ENCODE data around the gene B3GNT9. TPM values are rescaled to one million over a fixed set of nuclear protein-coding genes. Genes with fewer than 3 reads are reported as not detected.
A peak's percentile ranks its signal among the peaks of the same experiment; 100 is the strongest.

Gene B3GNT9
- polyA plus RNA-seq, 1 experiment: 18.6 TPM

DNA sequence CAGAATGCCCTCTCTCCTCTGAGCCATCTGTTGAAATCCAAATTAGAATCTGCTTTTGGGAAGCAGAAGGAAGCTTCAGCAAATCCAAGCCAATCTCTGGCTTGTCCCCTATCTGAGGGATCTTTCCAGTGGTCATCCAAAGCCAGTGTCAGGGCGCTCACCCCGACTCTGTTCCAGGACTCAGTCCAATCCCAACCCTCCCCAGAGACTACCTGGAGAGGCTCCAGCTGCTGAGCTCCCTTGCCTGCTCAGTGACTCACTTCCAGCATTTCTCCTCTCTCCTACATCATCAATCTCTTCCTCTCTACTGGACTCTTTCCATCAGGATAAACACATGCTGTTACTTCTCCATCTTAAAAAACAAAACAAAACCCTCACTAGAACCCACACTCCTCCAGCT lies 30.5 kb upstream of the B3GNT9 start:
- peak; percentile 79 for DNase-seq (ENCODE audit: low read depth, low spot score)
- TF ChIP-seq CTCF (IDR thresholded peaks at IDR 0.05; ENCODE audit: low read depth, low read length): no peak
- Histone ChIP-seq H3K9me3 (ENCODE audit: control insufficient read depth, insufficient read depth, low read length) (no peaks in the 10 kb centered on the region; the same call in 1 of the 2 replicates), H3K4me3 (ENCODE audit: low read depth, low read length) (peak overlapping the region; percentile 20), H3K27ac (ENCODE audit: low read depth, low read length) (peak overlapping the region; percentile 33), H3K27me3 (ENCODE audit: control insufficient read depth, insufficient read depth, low read length) (no peaks in the 10 kb centered on the region)
- ChIA-PET CTCF (interaction anchor here (1.0 kb wide), 1 partner anchor 26 kb away, joined by 4 read pairs; no protein-coding TSS in a partner anchor), POLR2A (interaction anchor here (0.7 to 1.2 kb wide), 3 partner anchors 11 to 31 kb away, joined by 4 to 6 read pairs (median 6); partner anchors contain the start of genes B3GNT9 and NOL3)

- H3K27ac ChIP-seq (ENCODE audit: low read depth, low read length): no peak overlapping the region
- no peaks in the 10 kb centered on the region; the same call in 1 of the 2 replicates for H3K9me3 ChIP-seq (ENCODE audit: control insufficient read depth, insufficient read depth, low read length)
- ChIA-PET CTCF (interaction anchor here (1.1 kb wide), 1 partner anchor 11 kb away, joined by 4 read pairs; no protein-coding TSS in a partner anchor), POLR2A (interaction anchor here (1.1 kb wide), 1 partner anchor 334 kb away, joined by 3 read pairs; no protein-coding TSS in a partner anchor)
- H3K4me3 ChIP-seq (ENCODE audit: low read depth, low read length): no peak overlapping the region
- TF ChIP-seq CTCF (IDR thresholded peaks at IDR 0.05; ENCODE audit: low read depth, low read length): no peak
- H3K27me3 ChIP-seq (ENCODE audit: control insufficient read depth, insufficient read depth, low read length): no peaks in the 10 kb centered on the region
- no peak for DNase-seq (ENCODE audit: low read depth, low spot score)
Observed at GRCh38 chr16:67180166-67180565, 29.4 kb upstream of the B3GNT9 start.

GRCh38 chr16:67179421-67180080 lies 28.8 kb upstream of the B3GNT9 start:
- no peak overlapping the region for H3K27ac ChIP-seq (ENCODE audit: low read depth, low read length)
- ChIA-PET POLR2A (interaction anchor here (1.1 kb wide), 1 partner anchor 335 kb away, joined by 3 read pairs; no protein-coding TSS in a partner anchor), CTCF (interaction anchor here (1.1 kb wide), 1 partner anchor 11 kb away, joined by 4 read pairs; no protein-coding TSS in a partner anchor)
- no peak overlapping the region for H3K4me3 ChIP-seq (ENCODE audit: low read depth, low read length)
- no peak for TF ChIP-seq CTCF (IDR thresholded peaks at IDR 0.05; ENCODE audit: low read depth, low read length)
- DNase-seq (ENCODE audit: low read depth, low spot score): no peak
- H3K27me3 ChIP-seq (ENCODE audit: control insufficient read depth, insufficient read depth, low read length): no peaks in the 10 kb centered on the region
- H3K9me3 ChIP-seq (ENCODE audit: control insufficient read depth, insufficient read depth, low read length): no peaks in the 10 kb centered on the region; the same call in 1 of the 2 replicates

DNA sequence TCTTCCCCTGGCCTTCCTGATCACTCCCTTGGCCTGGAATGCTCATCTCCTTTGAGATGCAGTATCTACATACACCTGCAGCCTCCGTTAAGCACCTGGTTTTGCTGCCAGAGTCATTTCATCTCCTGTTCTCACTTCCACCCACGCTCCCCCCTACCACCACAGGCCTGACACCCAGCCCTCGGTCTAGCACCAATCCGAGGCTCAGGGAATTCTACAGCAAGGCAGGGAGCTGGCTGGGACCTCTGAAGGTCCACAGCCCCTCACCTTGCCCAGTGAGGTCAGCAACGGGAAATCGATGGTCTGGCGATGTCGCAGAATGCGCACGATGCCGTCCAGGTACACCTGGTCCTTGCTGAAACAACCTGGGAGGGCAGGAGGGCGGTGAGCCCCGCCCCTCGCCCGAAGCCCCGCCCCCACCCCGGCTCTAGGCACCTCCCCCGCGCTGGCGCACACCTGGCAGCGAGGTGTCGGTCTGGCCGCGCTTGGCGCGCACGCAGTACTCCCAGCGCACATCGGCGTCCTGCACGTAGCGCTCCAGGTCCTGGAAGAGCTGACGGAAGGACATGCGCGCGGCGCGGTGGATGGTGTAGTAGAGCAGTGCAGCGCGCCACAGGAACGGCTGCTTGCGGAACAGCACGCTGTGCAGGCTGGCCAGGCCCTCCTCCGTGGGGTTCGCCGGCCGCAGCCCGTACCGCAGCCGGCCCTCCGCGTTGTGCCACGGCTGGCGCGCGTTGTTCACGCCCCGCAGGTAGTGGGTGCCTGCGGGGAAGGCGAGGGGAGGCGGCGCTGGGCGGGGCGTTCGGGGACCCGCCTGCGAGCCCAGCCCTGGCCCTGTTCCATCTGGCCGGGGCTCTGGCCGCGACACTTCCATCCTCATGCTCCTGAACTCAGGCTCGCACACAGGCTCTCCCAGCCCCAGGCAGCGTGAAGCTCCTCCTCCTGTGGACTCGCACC lies 27.2 kb upstream of the B3GNT9 start:
- no peaks in the 10 kb centered on the region for H3K27me3 ChIP-seq (ENCODE audit: control insufficient read depth, insufficient read depth, low read length)
- no peak overlapping the region for H3K27ac ChIP-seq (ENCODE audit: low read depth, low read length)
- ChIA-PET CTCF (interaction anchor here (0.6 kb wide), 1 partner anchor 223 kb away, joined by 3 read pairs; no protein-coding TSS in a partner anchor), POLR2A (interaction anchor here (1.4 kb wide), 1 partner anchor 23 kb away, joined by 3 read pairs; no protein-coding TSS in a partner anchor)
- no peaks in the 10 kb centered on the region; the same call in 1 of the 2 replicates for H3K9me3 ChIP-seq (ENCODE audit: control insufficient read depth, insufficient read depth, low read length)
- DNase-seq (ENCODE audit: low read depth, low spot score): no peak
- H3K4me3 ChIP-seq (ENCODE audit: low read depth, low read length): peak overlapping the region; percentile 20; the same call in 1 of the 2 replicates
- no peak for TF ChIP-seq CTCF (IDR thresholded peaks at IDR 0.05; ENCODE audit: low read depth, low read length)
